HG02852 (cell line): ENCODE results near the gene OPCML.

Source experiments
- ATAC-seq: cut with Tn5 transposase; IDR thresholded peaks from one replicate; pipeline ENCODE4 v1.9.1; 2021; ENCODE audit warnings: mild to moderate bottlenecking, moderate library complexity; ENCODE audit not compliant: unreplicated experiment

The OPCML gene

GRCh38 chr11:132601875-132602274 lies 930.4 kb downstream of the OPCML start:
- no peak for ATAC-seq

DNA sequence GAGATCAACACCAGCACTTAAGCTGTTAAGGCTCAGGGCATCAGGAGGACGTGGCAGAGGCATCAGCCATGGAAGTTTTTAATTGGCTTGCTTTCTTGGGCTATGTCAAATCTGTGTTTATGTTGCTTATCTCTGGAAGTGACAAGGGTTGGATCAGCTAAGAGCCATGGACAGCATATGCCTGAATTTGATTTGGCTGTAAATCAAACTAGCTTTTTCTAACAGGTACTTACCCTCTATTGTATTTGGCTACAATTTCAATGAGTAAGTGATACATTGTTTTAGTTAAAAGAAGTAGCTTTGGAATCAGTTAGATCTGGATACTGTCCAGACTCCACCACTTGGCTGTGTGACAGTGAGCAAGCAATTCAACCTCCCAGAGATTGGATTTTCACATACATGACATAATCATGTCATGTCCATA lies 936.6 kb downstream of the OPCML start:
- no peak for ATAC-seq

DNA sequence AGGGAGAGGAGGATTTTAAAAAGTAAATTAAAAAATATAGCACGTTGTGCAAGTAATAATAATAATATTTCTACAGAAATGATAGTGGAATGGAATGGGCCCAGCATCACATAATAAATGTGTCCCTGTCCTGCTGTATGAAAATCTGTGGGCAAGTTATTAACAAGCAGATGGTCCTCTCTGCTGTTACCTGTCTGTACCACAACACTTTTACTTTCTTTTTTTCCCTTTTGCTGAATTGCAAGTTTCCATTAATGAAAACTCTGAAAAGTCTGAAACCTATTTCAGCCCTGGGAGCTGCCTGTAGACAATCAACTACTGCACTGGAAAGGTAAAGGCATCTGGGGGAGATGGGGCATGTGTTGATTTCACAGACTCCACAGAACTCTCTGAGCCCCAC lies 937.1 kb downstream of the OPCML start:
- ATAC-seq: no peak

- ATAC-seq: no peak
Measured at GRCh38 chr11:132590986-132591385, 941.3 kb downstream of the OPCML start.

DNA sequence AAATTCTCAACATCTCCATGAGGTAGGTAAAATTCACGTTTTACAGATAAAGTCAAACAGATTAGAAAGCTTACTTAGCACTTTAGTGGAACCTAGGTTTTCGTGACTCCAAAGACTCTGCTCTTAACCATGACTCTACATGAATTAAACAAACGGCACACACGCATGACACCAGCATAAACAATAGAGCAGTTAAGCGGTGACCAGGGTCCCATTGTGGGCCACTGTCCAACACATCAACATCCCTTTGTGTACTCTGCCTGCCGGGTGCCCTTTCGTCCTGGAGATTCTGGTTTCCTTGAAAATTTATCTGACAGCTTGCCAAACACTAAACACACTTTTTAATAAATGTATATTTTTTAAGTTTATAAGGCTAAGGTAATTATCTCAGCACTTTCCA lies 941.7 kb downstream of the OPCML start:
- no peak for ATAC-seq

- ATAC-seq: no peak
Measured at GRCh38 chr11:132589791-132590190, 942.5 kb downstream of the OPCML start.

DNA sequence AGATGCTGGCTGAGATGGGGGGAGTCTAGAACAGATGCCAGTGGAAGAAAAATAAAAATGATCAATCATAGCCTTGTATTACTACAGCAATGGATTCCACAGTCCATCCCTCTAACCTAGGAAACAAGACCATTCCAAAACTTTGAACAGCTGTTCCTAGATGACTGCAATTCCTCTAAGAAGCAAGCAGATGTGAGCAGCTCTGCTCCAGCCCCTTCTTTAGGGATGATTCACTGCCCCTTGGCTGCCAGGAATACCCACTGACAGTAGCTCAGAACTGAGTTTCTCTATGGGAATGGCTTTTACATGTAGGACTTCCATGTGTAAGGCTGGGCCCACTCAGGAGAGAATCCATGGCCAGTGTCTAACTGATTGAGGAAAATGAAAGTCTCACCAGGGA lies 943.9 kb downstream of the OPCML start:
- no peak for ATAC-seq

- ATAC-seq: no peak
Measured at GRCh38 chr11:132587716-132588115, 944.6 kb downstream of the OPCML start.

DNA sequence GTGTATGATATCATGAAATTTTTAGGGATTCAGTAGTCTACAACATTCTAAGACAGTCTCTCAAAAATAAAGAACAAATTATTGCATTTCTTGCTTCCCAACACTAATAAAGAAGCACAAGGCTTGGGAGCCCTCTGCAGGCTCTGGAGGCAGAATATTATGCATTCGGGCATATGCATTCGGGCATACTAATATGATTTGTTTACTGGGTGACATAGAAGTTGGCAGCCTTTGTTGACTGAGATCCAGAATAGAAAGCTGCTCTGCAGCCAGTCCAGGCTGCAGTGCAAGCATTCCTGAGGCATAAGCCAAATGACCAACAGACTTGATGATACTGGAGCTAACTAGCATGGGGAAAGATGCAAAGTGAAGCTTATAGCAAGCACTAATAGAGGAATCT lies 945.5 kb downstream of the OPCML start:
- no peak for ATAC-seq

GRCh38 chr11:132579634-132580327 lies 952.5 kb downstream of the OPCML start:
- ATAC-seq: no peak

- ATAC-seq: no peak
Measured at GRCh38 chr11:132579136-132579535, 953.2 kb downstream of the OPCML start.

GRCh38 chr11:132578580-132578979 lies 953.7 kb downstream of the OPCML start:
- ATAC-seq: no peak

DNA sequence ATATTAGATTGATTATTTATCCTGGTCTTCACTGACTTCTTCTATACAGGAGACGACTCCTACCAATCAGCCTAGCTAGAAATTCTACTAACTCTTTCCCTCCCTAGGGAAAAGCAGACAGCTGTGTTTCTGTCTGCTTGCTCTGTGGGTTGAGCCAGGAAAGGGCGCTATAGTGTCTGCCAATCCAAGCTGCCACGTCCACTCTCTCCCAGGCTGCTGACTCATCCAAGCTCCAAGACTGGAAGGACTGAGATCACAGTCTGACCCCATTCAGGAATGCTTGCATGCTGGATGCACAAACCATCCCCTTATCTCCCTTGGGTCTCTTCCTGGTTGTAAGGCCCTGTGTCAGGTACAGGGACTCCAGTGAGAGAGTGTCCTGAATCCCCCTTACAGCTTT lies 955.6 kb downstream of the OPCML start:
- ATAC-seq: no peak

DNA sequence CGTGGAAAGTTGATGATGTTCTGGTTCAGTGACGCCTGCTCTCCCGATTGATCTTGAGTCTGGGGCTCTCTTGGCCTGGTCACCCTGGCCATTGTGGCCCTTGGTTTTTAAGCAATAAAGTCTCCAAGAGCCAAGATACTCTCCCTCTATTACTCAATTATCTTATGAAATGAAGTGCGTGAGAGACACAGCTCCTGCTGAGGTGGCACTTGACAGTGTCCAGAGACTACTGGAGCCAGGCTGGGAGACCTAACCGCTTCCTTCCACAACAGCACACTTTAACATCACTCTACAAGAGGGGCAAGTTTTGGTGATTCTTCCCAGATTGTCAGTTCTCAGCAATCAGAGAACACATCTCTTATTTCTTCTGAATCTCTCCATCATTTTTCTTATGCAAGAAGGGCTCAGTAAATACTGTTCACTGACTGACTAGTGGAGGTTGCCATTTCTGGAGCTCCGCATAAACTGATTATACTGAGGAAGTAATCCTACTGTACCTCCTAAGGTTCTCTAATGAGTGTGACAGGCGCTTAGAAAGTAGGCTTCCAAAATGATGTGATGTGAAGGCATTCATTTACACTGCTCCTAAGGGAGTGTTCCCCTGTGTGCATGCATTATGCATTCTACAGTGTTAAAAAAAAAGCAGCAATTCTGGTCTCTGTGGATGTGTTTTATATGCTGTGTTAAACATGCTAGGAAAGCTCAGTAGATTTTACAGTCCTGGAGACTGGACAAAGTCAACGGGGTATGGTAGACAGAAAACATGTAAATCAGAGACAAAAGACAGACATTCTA lies 968.0 kb downstream of the OPCML start:
- no peak for ATAC-seq

GRCh38 chr11:132563050-132563449 lies 969.3 kb downstream of the OPCML start:
- ATAC-seq: no peak

DNA sequence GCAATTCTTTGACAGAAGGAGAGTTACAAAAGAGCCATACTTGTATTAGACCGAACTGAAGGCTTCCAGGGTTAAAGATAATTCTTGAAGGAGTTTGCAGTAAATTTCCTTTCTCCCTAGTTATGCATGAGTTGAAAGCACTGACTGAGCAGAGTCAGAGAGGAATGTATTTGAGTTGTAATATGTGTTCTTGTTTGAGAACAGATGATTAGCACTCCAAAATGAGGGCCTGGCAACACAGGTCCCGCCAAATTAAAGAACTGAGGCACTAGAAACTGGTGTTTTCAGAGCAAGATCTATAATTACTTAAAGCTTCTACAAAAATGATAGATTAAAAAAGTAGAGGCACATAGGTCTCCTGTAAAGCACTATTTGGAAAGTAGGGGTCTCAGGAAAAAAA lies 970.4 kb downstream of the OPCML start:
- no peak for ATAC-seq

DNA sequence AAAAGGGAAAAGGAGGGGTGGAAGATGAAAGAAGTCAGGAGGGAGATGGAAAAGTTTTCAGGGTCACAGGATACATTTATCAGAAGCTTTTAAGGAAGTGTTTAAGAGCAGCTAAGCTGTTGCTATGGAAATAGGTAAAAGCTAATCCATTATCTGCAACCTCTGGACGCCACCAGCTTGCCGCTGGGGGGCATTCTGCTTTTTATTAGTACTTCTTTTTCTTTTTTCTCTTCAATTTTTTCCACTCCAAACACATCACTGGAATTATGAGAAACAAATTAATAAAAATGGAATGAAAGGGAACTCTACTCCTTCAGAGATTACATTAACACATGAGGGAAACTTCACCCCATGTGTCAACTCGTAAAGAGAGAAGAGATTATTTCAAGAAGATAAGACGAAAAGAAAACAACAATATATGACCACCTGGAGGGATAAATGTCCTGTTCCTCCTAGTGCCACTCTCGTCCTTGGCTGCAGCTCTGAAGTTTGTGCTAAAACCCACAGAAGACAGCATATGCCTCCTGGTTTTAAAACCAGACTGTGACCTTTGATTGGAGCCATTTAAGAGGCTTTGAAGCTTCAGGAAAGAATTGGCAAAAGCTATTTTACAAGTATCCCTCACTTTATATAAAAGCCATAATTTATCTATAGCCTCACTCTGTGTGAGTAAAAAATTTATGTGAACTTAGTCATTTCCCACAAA lies 972.8 kb downstream of the OPCML start:
- no peak for ATAC-seq

GRCh38 chr11:132556316-132556715 lies 976.0 kb downstream of the OPCML start:
- no peak for ATAC-seq

GRCh38 chr11:132555617-132556016 lies 976.7 kb downstream of the OPCML start:
- no peak for ATAC-seq

DNA sequence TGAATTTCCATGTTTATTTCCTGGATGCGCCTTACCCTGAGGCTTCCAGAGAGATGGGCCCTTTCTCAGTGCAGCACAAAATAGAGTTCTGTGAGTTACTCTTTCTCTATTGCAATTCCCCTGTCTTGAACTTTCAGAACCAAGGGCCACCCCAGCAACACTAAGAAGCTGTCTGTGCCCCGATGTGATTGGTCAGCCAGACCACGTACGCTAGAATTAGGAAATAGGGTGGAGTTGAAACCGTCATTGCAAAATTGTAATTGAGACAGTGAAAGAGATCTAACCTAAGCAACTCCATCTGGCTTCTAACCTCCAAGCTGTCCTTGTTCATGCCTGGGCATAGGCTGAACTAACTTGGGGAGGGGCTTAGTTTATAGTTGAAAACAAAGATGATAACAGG lies 981.3 kb downstream of the OPCML start:
- ATAC-seq: no peak

DNA sequence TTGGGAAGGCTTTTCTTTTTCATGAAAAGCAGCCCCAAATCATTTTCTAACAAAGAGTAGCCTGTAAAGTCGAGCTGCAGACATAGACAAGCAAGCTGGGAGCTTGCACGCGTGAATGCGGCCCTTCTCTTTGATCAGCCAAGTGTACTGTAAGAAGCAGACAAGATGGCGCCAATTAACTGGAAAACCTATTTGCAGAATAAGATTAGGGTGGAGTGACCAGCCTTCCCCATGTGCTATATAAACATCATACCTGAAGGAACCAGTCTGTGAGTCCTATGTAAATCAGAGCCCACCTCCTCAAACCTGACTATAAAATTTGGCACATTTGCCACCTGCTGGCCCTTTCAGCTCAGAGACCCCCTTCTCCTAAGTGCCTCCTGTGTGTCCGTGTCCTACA lies 982.7 kb downstream of the OPCML start:
- no peak for ATAC-seq

DNA sequence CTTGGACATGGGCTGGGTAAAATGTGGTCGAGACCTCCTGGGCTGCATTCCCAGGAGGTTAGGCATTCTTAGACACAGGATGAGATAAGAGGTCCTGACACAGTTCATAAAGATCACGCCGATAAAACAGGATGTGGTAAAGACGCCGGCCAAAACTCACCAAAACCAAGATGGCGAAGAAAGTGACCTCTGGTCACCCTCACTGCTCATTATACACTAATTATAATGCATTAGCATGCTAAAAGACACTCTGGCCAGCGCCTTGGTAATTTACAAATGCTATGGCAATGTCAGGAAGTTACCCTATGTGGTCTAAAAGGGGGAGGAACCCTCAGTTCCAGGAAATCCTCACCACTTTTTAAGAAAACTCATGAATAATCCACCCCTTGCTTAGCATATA lies 983.3 kb downstream of the OPCML start:
- ATAC-seq: no peak
